ENCODE measurements around the gene C1QTNF1. TPM values are rescaled to one million over a fixed set of nuclear protein-coding genes. Genes with fewer than 3 reads are reported as not detected.
"Not testable (repeated sequence)": the region's sequence is repeated elsewhere in the genome, so short reads cannot be mapped to it uniquely, and the experiment has no call there.

Gene C1QTNF1
- total and polyA plus RNA-seq, 4 donors = 7.4 to 84.5 (median 30.0) TPM

GRCh38 chr17:79073706-79074088, 49.7 kb downstream of the C1QTNF1 start:
- no peak overlapping the region for H3K9ac ChIP-seq (ENCODE audit: insufficient read depth in 1 of 2, low read length in 2 of 2)
- H3K27me3 ChIP-seq (ENCODE audit: control insufficient read depth in 3 of 3, insufficient read depth in 3 of 3, low read length in 2 of 3) = no peaks in the 10 kb centered on the region

GRCh38 chr17:79074121-79074648, 50.2 kb downstream of the C1QTNF1 start:
- not testable (repeated sequence) for ATAC-seq (ENCODE audit: insufficient read depth, low FRiP score); H3K27me3 ChIP-seq (ENCODE audit: control insufficient read depth in 3 of 3, insufficient read depth in 3 of 3, low read length in 2 of 3); H3K9me3 ChIP-seq (ENCODE audit: control insufficient read depth in 4 of 4, insufficient read depth in 3 of 4, low read length in 3 of 4); H3K36me3 ChIP-seq (ENCODE audit: control insufficient read depth in 4 of 4, insufficient read depth in 4 of 4, low read length in 4 of 4); H3K4me1 ChIP-seq (ENCODE audit: control insufficient read depth in 5 of 5, insufficient read depth in 5 of 5, low read length in 5 of 5); H3K4me3 ChIP-seq; DNase-seq
- peak overlapping the region; percentile 37 to 45 for H3K27ac ChIP-seq (ENCODE audit: low read depth in 1 of 2, low read length in 1 of 2)
- peak overlapping the region in 1 of 2 donors; percentile 13 for H3K9ac ChIP-seq (ENCODE audit: insufficient read depth in 1 of 2, low read length in 2 of 2)
- WGBS, 2 donors = 72 to 73% methylated on average over 20 to 22 of the region's 22 CpGs

More at GRCh38 chr17:79073706-79074088, 49.7 kb downstream of the C1QTNF1 start:
- H3K9me3 ChIP-seq (ENCODE audit: control insufficient read depth in 4 of 4, insufficient read depth in 3 of 4, low read length in 3 of 4) = no peaks in the 10 kb centered on the region
- H3K4me3 ChIP-seq = no peak overlapping the region
- no peak overlapping the region for H3K27ac ChIP-seq (ENCODE audit: low read depth in 1 of 2, low read length in 1 of 2)
- ATAC-seq (ENCODE audit: insufficient read depth, low FRiP score) (no peak), DNase-seq (no peak)
- peaks cover 0 to 8% (median 5%) of the 10 kb centered on the region in 5 donors for H3K4me1 ChIP-seq (ENCODE audit: control insufficient read depth in 5 of 5, insufficient read depth in 5 of 5, low read length in 5 of 5)
- TF ChIP-seq CTCF (IDR thresholded peaks at IDR 0.05; ENCODE audit: control extremely low read depth, extremely low read depth) = no peak
- H3K36me3 ChIP-seq (ENCODE audit: control insufficient read depth in 4 of 4, insufficient read depth in 4 of 4, low read length in 4 of 4) = peaks cover 0 to 4% (median 1%) of the 10 kb centered on the region in 4 donors
- 95 to 97% methylated on average over 6 of the region's 6 CpGs for WGBS, 2 donors

- peak within 1 kb of the TSS; percentile 89 to 91 for H3K27ac ChIP-seq (ENCODE audit: low read depth in 1 of 2, low read length in 1 of 2)
- peaks cover under 1 to 12% (median 4%) of the 10 kb centered on the region in 4 donors for H3K36me3 ChIP-seq (ENCODE audit: control insufficient read depth in 4 of 4, insufficient read depth in 4 of 4, low read length in 4 of 4)
- H3K27me3 ChIP-seq (ENCODE audit: control insufficient read depth in 3 of 3, insufficient read depth in 3 of 3, low read length in 2 of 3) = no peaks in the 10 kb centered on the region
- H3K4me3 ChIP-seq = peak within 1 kb of the TSS; percentile 82
- DNase-seq (peak; percentile 93 to 96 (median 96)), ATAC-seq (ENCODE audit: insufficient read depth, low FRiP score) (peak; percentile 97)
- no peaks in the 10 kb centered on the region for H3K9me3 ChIP-seq (ENCODE audit: control insufficient read depth in 4 of 4, insufficient read depth in 3 of 4, low read length in 3 of 4)
- 0 to 1% methylated on average over 67 to 106 of the region's 106 CpGs for WGBS, 2 donors
- H3K9ac ChIP-seq (ENCODE audit: insufficient read depth in 1 of 2, low read length in 2 of 2) = peak within 1 kb of the TSS; percentile 63 to 66
- TF ChIP-seq CTCF (IDR thresholded peaks at IDR 0.05; ENCODE audit: control extremely low read depth, extremely low read depth) = no peak
- H3K4me1 ChIP-seq (ENCODE audit: control insufficient read depth in 5 of 5, insufficient read depth in 5 of 5, low read length in 5 of 5) = peaks cover 0 to 8% (median 5%) of the 10 kb centered on the region in 5 donors
These were observed 50.9 kb downstream of the C1QTNF1 start, which contains the start of gene ENGASE for GRCh38 chr17:79074649-79075445. Gene ENGASE (plus strand): TSS chr17:79074824. CDS start chr17:79074945, 121 bp downstream.

- Histone ChIP-seq H3K27me3 (ENCODE audit: control insufficient read depth in 3 of 3, insufficient read depth in 3 of 3, low read length in 2 of 3) (no peaks in the 10 kb centered on the region), H3K9me3 (ENCODE audit: control insufficient read depth in 4 of 4, insufficient read depth in 3 of 4, low read length in 3 of 4) (no peaks in the 10 kb centered on the region), H3K4me1 (ENCODE audit: control insufficient read depth in 5 of 5, insufficient read depth in 5 of 5, low read length in 5 of 5) (peaks cover 0 to 8% (median 5%) of the 10 kb centered on the region in 5 donors), H3K4me3 (peak overlapping the region; percentile 82), H3K27ac (ENCODE audit: low read depth in 1 of 2, low read length in 1 of 2) (peak overlapping the region; percentile 89 to 91), H3K36me3 (ENCODE audit: control insufficient read depth in 4 of 4, insufficient read depth in 4 of 4, low read length in 4 of 4) (peaks cover 4 to 16% (median 7%) of the 10 kb centered on the region in 4 donors), H3K9ac (ENCODE audit: insufficient read depth in 1 of 2, low read length in 2 of 2) (peak overlapping the region; percentile 63 to 66)
- no peak for TF ChIP-seq CTCF (IDR thresholded peaks at IDR 0.05; ENCODE audit: control extremely low read depth, extremely low read depth)
- WGBS, 2 donors = 7 to 13% methylated on average over 6 of the region's 6 CpGs
- no peak for ATAC-seq (ENCODE audit: insufficient read depth, low FRiP score)
- DNase-seq = peak in 2 of 3 donors; percentile 25 to 29
These were observed 51.4 kb downstream of the C1QTNF1 start for GRCh38 chr17:79075446-79075750.
